Omental fat pad (tissue), 4 donors: ENCODE data around the gene CXADR. TPM values are rescaled to one million over a fixed set of nuclear protein-coding genes. Genes with fewer than 3 reads are reported as not detected.
A peak's percentile ranks its signal among the peaks of the same experiment; 100 is the strongest.
"Not testable (repeated sequence)": the region's sequence is repeated elsewhere in the genome, so short reads cannot be mapped to it uniquely, and the experiment has no call there.

Source experiments
- ATAC-seq: fragments of 150-250 bp; one replicate; pipeline ENCODE4 v1.9.1; 2016; ENCODE audit warnings: mild to moderate bottlenecking, moderate library complexity; ENCODE audit not compliant: low FRiP score
- DNase-seq: peaks from one replicate; pipeline ENCODE4 v3.0.0-alpha.2; 2019; ENCODE audit warnings: low spot score
- CTCF ChIP-seq, 3 donors: fragments of 450-650 bp; IDR thresholded peaks; one replicate each; pipeline ENCODE4 v1.5.1; 2016 to 2017; ENCODE audit warnings: antibody characterized with exemption in 3 of 3, mild to moderate bottlenecking in 3 of 3, moderate library complexity in 2 of 3
- total RNA-seq, 4 donors: library from RNA; depleted of rRNA; stranded (reverse); fragments of >200 nt; gene quantifications; one replicate each; pipeline ENCODE4 v1.1.0, GENCODE V29; 2016

The CXADR gene
- total RNA-seq, 4 donors from 2014 or later = 0.63 to 61.8 (median 19.5) TPM

DNA sequence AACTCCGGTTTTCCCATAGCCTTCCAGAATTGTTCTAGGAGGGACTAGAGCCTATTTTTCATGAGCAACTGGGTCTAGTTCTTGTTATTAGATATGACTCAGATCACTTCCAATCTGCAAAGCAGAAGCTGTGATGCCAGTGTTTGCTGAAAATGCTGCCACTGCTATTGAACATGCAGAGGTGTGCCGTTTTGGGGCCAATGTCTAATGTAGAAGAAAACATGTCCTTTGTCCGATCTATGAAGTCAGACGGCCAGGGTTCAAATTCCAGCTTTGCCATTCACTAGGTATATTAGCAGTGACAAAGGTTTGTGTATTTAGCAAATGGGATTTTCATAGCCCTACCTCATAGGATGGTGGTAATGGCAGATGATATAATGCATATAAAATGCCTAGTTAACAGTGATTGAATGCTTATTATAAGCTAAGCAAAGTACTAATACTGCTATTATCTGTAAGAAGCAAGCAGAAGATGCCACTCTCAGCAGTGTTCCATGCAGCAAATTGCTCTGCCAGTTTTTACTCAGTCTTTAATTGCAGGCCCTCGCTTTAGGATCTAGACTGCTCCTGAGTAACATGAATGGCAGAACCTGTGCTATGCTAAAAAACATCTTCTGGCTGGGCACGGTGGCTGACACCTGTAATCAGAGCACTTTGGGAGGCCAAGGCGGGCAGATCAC, 40.1 kb upstream of the CXADR start:
- DNase-seq (no peak), ATAC-seq (no peak)
- no peak for TF ChIP-seq CTCF (IDR thresholded peaks at IDR 0.05)

DNA sequence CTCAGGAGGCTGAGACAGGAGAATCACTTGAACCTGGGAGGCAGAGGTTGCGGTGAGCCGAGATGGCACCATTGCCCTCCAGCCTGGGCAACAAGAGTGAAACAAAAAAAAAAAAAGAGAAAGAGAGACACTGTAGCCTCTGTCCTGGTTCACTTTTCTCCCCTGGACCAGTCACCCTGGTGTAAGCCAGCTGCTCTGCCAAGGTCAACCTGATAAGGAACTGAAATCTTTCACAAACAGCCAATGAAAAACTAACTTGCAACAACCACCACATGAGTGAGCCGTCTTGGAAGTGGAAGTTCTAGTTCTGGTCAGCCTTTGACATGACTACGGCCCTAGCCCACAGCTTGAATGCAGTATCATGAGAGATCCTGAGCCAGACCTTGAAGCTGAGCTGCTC, 36.8 kb upstream of the CXADR start:
- no peak for TF ChIP-seq CTCF (IDR thresholded peaks at IDR 0.05)
- DNase-seq (no peak), ATAC-seq (no peak)

DNA sequence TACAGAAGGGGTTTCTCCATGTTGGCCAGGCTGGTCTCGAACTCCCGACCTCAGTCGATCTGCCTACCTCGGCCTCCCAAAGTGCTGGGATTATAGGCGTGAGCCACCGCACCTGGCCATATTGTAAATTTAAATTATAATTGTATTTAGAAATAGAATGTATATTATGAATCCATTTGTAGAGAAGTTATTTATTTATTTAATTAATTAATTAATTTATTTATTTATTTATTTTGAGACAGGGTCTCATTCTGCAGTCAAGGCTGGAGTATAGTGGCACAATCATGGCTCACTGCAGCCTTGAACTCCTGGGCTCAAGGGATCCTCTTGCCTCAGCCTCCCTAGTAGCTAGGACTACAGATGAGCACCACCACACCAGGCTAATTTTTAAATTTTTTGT, 34.7 kb upstream of the CXADR start:
- not testable (repeated sequence) for DNase-seq, ATAC-seq

GRCh38 chr21:17479606-17480005, 33.2 kb upstream of the CXADR start:
- ATAC-seq (no peak), DNase-seq (no peak)
- TF ChIP-seq CTCF (IDR thresholded peaks at IDR 0.05) = no peak

DNA sequence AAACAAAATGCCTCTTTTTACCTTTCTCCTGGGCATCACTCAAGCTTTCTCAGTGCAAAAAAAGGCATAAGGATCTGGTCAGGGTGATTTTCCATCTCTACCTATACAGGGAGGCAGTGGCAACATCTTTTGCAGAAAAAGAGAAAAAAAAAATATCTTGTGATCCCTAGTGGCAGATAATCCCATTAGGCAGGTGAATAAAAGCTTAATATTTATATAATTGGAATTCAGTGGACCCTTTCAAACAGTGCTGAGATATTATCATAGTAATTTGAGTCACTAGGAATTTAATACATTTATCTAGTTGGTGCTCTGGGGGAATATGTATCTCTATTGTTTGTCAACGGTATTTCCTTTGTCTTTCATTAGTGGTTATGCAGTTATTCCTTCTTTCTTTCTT, 29.9 kb upstream of the CXADR start:
- no peak for TF ChIP-seq CTCF (IDR thresholded peaks at IDR 0.05)
- no peak for DNase-seq
- no peak for ATAC-seq

DNA sequence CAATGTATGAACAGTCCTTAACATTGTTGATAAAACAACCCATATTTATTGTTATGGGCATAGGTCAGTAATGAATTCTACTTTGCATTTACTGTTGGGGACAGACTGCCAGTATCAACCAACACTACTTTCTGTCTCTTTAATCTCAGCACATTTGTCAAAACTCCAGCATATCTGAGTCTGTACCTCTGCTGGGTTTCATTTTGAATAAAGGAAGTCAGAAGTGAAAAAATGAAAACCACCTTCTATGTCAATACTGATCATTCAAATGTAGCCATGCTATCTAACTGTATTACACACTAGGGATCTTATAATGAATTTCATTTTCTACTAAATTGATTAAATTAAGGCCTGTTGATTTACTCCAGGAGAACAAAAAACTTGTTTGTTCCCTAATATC, 24.2 kb upstream of the CXADR start:
- ATAC-seq (no peak), DNase-seq (no peak)
- no peak for TF ChIP-seq CTCF (IDR thresholded peaks at IDR 0.05)

- DNase-seq = not testable (repeated sequence)
- ATAC-seq = peak; percentile 88
Observed at GRCh38 chr21:17489565-17489964, 23.3 kb upstream of the CXADR start.

DNA sequence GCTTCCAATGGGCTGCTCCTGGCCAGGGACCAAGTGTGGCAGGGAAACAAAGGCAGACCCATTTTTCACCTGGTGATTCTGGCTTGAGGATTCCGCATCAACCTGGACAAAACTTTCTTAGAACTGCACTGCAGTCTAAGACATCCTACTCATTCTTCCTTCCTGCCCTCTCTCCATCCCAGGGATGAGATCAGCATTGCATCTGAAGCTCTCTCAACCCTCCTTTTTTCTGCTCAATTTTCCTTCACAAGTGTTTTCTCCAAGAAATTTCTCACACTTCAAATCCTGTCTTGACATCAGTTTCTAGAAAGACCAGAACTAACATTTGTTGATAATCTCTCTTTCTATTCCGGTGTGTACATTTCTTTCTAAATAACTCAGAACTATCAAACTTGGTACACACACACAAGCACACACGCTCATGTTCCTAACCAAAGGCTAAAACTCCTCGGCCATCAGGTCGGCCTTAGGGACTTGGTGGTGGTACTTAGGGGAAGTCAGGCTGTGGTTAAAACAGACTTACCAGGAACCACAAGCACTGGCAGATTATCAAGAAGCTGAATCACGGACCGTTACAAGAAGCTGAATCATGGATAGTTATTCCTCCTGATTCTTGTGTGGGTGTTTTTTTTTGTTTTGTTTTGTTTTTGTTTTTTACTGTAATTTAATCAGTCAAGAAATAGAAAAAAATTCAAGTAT, 21.0 kb upstream of the CXADR start:
- ATAC-seq (peak; percentile 79), DNase-seq (no peak)
- TF ChIP-seq CTCF (IDR thresholded peaks at IDR 0.05) = no peak
